SK-N-SH (cell line): ENCODE results near the gene STK38. TPM values are rescaled to one million over a fixed set of nuclear protein-coding genes. Genes with fewer than 3 reads are reported as not detected.

Experiments used
- CTCF ChIA-PET: fragments of 300-600, 350-600 bp; formaldehyde crosslinking; extraction: SDS; loops from one replicate; lab custom pipeline; 2021; lab: Yijun Ruan, JAX
- POLR2A ChIA-PET: fragments of 350-600 bp; sonication (Branson Sonifier 250); formaldehyde crosslinking; extraction: SDS; loops from one replicate; lab custom pipeline; 2020; ENCODE audit warnings: antibody characterized with exemption, inconsistent platforms; lab: Yijun Ruan, JAX
- DNase-seq: peaks from one replicate; pipeline ENCODE4 v3.0.0; 2012
- H2AFZ ChIP-seq: fragments of 200-600 bp; sonication (generic); 2 replicates; pipeline ENCODE4 v1.8.1; 2016; ENCODE audit warnings: antibody characterized with exemption, mild to moderate bottlenecking, low read depth
- H3F3A ChIP-seq: fragments of 200-600 bp; sonication (generic); replicated peaks from 2 replicates; pipeline ENCODE3; 2016; ENCODE audit warnings: antibody characterized with exemption, mild to moderate bottlenecking; ENCODE audit not compliant: insufficient read depth
- H3K27ac ChIP-seq, 2 experiments: fragments of 200-500 bp in 1 of 2; fragments of 200-600 bp in 1 of 2; sonication (Bioruptor generic) in 1 of 2; sonication (generic), shearing (Covaris generic) in 1 of 2; 2 replicates each; pipeline versions ENCODE4 v1.5.1 to v1.6.1; 2014 to 2016; ENCODE audit warnings: low read depth in 2 of 2, inconsistent platforms in 1 of 2, low read length in 1 of 2, mild to moderate bottlenecking in 1 of 2, mixed read lengths in 1 of 2
- H3K27me3 ChIP-seq: fragments of 200-600 bp; sonication (generic), shearing (Covaris generic); 2 replicates; pipeline ENCODE4 v1.6.1; 2016; ENCODE audit warnings: mixed run types; ENCODE audit not compliant: insufficient read depth
- H3K36me3 ChIP-seq, 2 experiments: fragments of 200-500 bp in 1 of 2; fragments of 200-600 bp in 1 of 2; sonication (Bioruptor generic) in 1 of 2; sonication (generic) in 1 of 2; replicated peaks in 1 of 2; 2 replicates each; pipeline versions ENCODE3 to v1.5.1; 2014 to 2016; ENCODE audit warnings: low read length in 1 of 2, mild to moderate bottlenecking in 1 of 2; ENCODE audit not compliant: insufficient read depth in 2 of 2, control insufficient read depth in 1 of 2
- H3K4me1 ChIP-seq, 2 experiments: fragments of 200-500 bp in 1 of 2; fragments of 200-600 bp in 1 of 2; sonication (Bioruptor generic) in 1 of 2; sonication (generic), shearing (Covaris generic) in 1 of 2; 2 replicates each; pipeline versions ENCODE4 v1.5.1 to v1.6.1; 2014 to 2016; ENCODE audit warnings: low read depth in 1 of 2, low read length in 1 of 2, mixed run types in 1 of 2; ENCODE audit not compliant: insufficient read depth in 2 of 2, control insufficient read depth in 1 of 2
- H3K4me2 ChIP-seq: fragments of 200-600 bp; sonication (generic), shearing (Covaris generic); 2 replicates; pipeline ENCODE4 v1.6.1; 2017; ENCODE audit warnings: mixed run types
- H3K4me3 ChIP-seq, 2 experiments: fragments of 200-500 bp in 1 of 2; fragments of 200-600 bp in 1 of 2; sonication (Bioruptor generic) in 1 of 2; sonication (generic), shearing (Covaris generic) in 1 of 2; 2 replicates each; pipeline versions ENCODE4 v1.5.1 to v1.8.1; 2014 to 2016; ENCODE audit warnings: low read depth in 2 of 2, inconsistent platforms in 1 of 2, low read length in 1 of 2, mild to moderate bottlenecking in 1 of 2, mixed read lengths in 1 of 2, moderate library complexity in 1 of 2
- H3K79me2 ChIP-seq: fragments of 200-600 bp; sonication (generic); 2 replicates; pipeline ENCODE4 v1.8.1; 2017; ENCODE audit warnings: mild to moderate bottlenecking; ENCODE audit not compliant: insufficient read depth
- H3K9ac ChIP-seq: fragments of 200-600 bp; sonication (generic); 2 replicates; pipeline ENCODE4 v1.6.1; 2017; ENCODE audit warnings: mixed run types
- H3K9me2 ChIP-seq: fragments of 200-600 bp; sonication (generic); 2 replicates; pipeline ENCODE4 v1.6.1; 2017; ENCODE audit warnings: mixed run types
- H3K9me3 ChIP-seq: fragments of 200-600 bp; sonication (generic); 2 replicates; pipeline ENCODE4 v1.6.1; 2017; ENCODE audit warnings: mixed run types, mild to moderate bottlenecking, moderate library complexity
- H4K20me1 ChIP-seq: fragments of 200-600 bp; sonication (generic); 2 replicates; pipeline ENCODE4 v1.6.1; 2017; ENCODE audit warnings: mild to moderate bottlenecking, mixed run types; ENCODE audit not compliant: insufficient read depth
- EZH2phosphoT487 ChIP-seq: fragments of 200-600 bp; sonication (generic); IDR thresholded peaks from 2 replicates; pipeline ENCODE4 v1.6.1; 2017; ENCODE audit warnings: low read depth, mixed run types, mild to moderate bottlenecking, antibody characterized with exemption, moderate library complexity, borderline replicate concordance
- FOSL2 ChIP-seq: IDR thresholded peaks from 2 replicates; pipeline ENCODE4 v1.4.0; 2012; ENCODE audit warnings: low read depth, mild to moderate bottlenecking, moderate library complexity, borderline replicate concordance
- FOXM1 ChIP-seq: IDR thresholded peaks from 2 replicates; pipeline ENCODE4 v1.4.0; 2012; ENCODE audit warnings: low read depth, mild to moderate bottlenecking
- GABPA ChIP-seq: IDR thresholded peaks from 2 replicates; pipeline ENCODE4 v1.4.0; 2012; ENCODE audit warnings: low read depth, mild to moderate bottlenecking
- GATA2 ChIP-seq: sonication (generic); formaldehyde crosslinking; IDR thresholded peaks from 2 replicates; pipeline ENCODE4 v1.5.0; 2020; ENCODE audit warnings: mild to moderate bottlenecking, missing genetic modification reagents
- MEF2A ChIP-seq: IDR thresholded peaks from 2 replicates; pipeline ENCODE4 v1.4.0; 2012; ENCODE audit warnings: low read depth, borderline replicate concordance
- NFIC ChIP-seq: IDR thresholded peaks from 2 replicates; pipeline ENCODE4 v1.4.0; 2012; ENCODE audit warnings: borderline replicate concordance
- NRF1 ChIP-seq: IDR thresholded peaks from 2 replicates; pipeline ENCODE4 v1.6.1; 2012; ENCODE audit warnings: low read depth, mild to moderate bottlenecking, low read length
- POLR2AphosphoS5 ChIP-seq: IDR thresholded peaks from 2 replicates; pipeline ENCODE4 v1.6.1; 2012; ENCODE audit warnings: low read depth, low read length
- REST ChIP-seq: IDR thresholded peaks from 2 replicates; pipeline ENCODE4 v1.6.1; 2012; ENCODE audit warnings: mild to moderate bottlenecking, low read depth, low read length, moderate library complexity
- RFX5 ChIP-seq: IDR thresholded peaks from 2 replicates; pipeline ENCODE4 v1.6.1; 2012; ENCODE audit warnings: mild to moderate bottlenecking, improper control_type of control experiment, low read length
- RXRA ChIP-seq: IDR thresholded peaks from 2 replicates; pipeline ENCODE4 v1.4.0; 2012; ENCODE audit warnings: low read depth, mild to moderate bottlenecking, borderline replicate concordance
- SMC3 ChIP-seq: IDR thresholded peaks from 2 replicates; pipeline ENCODE4 v1.6.1; 2012; ENCODE audit warnings: low read depth, low read length, improper control_type of control experiment
- TAF1 ChIP-seq: IDR thresholded peaks from 2 replicates; pipeline ENCODE4 v1.6.1; 2012; ENCODE audit warnings: low read depth, mild to moderate bottlenecking, low read length, moderate library complexity, borderline replicate concordance
- TCF12 ChIP-seq: IDR thresholded peaks from 2 replicates; pipeline ENCODE4 v1.4.0; 2012
- TEAD4 ChIP-seq: IDR thresholded peaks from 2 replicates; pipeline ENCODE4 v1.4.0; 2012; ENCODE audit warnings: mild to moderate bottlenecking, borderline replicate concordance; ENCODE audit not compliant: insufficient read depth
- USF1 ChIP-seq: IDR thresholded peaks from 2 replicates; pipeline ENCODE4 v1.4.0; 2012; ENCODE audit warnings: low read depth, borderline replicate concordance
- polyA plus RNA-seq, 3 experiments: library from polyadenylated mRNA; depleted of rRNA; stranded (reverse); fragments of >200 nt; gene quantifications; 2 replicates each; pipeline ENCODE4 v1.2.3, GENCODE V29; 2012
- TF ChIP-seq, protein P1 (sequence below): IDR thresholded peaks from 2 replicates; pipeline ENCODE4 v1.4.0; 2012; ENCODE audit warnings: low read depth, borderline replicate concordance
- TF ChIP-seq, protein P2 (sequence below): IDR thresholded peaks from 2 replicates; pipeline ENCODE4 v1.4.0; 2012; ENCODE audit warnings: low read depth

Gene STK38
- polyA plus RNA-seq, 1 of the 3 experiments (the other 2 are of a cell fraction): 10.2 TPM

DNA sequence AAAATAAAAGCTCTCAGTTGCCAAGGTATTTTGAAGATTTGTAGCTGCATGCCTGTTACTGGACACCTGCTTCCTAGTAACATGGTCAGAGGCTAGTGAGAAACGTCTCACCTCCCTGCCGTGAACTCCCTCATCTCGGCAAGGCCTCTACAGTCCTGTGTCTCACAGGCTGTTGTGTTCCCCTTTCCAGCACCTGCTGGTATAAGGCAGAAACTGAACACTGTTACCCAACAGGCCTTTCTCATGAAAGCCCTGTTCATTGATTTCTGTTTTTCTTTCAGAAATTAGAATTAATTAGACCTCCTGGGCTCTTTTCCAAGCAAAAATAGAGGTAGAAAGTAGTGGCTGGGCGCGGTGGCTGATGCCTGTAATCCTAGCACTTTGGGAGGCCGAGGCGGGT, 29.3 kb upstream of the STK38 start (continued):
- TF ChIP-seq REST: no peak

GRCh38 chr6:36574679-36575078, 27.4 kb upstream of the STK38 start:
- Histone ChIP-seq H3K27ac (no peak overlapping the region), H3K36me3 (no peaks in the 10 kb centered on the region), H3K9me2 (no peaks in the 10 kb centered on the region), H3K4me3 (no peak overlapping the region), H3K79me2 (no peaks in the 10 kb centered on the region), H2AFZ (no peak overlapping the region), H3K4me1 (peaks cover 0 to 3% of the 10 kb centered on the region in 2 experiments; a peak in 1 of 4 replicates), H3K9ac (no peak overlapping the region), H3F3A (no peaks in the 10 kb centered on the region), H3K9me3 (no peaks in the 10 kb centered on the region), H3K4me2 (no peak overlapping the region), H3K27me3 (no peaks in the 10 kb centered on the region), H4K20me1 (no peaks in the 10 kb centered on the region)
- DNase-seq: no peak
- TF ChIP-seq GATA2 (no peak), FOSL2 (no peak), NFIC (no peak), POLR2AphosphoS5 (no peak), TEAD4 (no peak), FOXM1 (no peak), MEF2A (no peak), REST (no peak), RXRA (no peak), SMC3 (no peak), GABPA (no peak), EZH2phosphoT487 (no peak), NRF1 (no peak), TAF1 (no peak), RFX5 (no peak), TCF12 (no peak), USF1 (no peak)
- TF ChIP-seq, protein P1, sequence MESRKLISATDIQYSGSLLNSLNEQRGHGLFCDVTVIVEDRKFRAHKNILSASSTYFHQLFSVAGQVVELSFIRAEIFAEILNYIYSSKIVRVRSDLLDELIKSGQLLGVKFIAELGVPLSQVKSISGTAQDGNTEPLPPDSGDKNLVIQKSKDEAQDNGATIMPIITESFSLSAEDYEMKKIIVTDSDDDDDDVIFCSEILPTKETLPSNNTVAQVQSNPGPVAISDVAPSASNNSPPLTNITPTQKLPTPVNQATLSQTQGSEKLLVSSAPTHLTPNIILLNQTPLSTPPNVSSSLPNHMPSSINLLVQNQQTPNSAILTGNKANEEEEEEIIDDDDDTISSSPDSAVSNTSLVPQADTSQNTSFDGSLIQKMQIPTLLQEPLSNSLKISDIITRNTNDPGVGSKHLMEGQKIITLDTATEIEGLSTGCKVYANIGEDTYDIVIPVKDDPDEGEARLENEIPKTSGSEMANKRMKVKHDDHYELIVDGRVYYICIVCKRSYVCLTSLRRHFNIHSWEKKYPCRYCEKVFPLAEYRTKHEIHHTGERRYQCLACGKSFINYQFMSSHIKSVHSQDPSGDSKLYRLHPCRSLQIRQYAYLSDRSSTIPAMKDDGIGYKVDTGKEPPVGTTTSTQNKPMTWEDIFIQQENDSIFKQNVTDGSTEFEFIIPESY: no peak
- TF ChIP-seq, protein P2, sequence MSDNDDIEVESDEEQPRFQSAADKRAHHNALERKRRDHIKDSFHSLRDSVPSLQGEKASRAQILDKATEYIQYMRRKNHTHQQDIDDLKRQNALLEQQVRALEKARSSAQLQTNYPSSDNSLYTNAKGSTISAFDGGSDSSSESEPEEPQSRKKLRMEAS: no peak
- ChIA-PET CTCF (no interaction called here), POLR2A (no interaction called here)
